NCI-H345 treated with DMSO at 0.1 percent for 48 hours (cell line): ENCODE data around the gene C16orf54.
"Not testable (repeated sequence)": the region's sequence is repeated elsewhere in the genome, so short reads cannot be mapped to it uniquely, and the experiment has no call there.

ENCODE experiments used
- DNase-seq: peaks from one replicate; lab custom pipeline; 2025; ENCODE audit not compliant: unreplicated experiment; lab: John Stamatoyannopoulos, UW

The C16orf54 gene

DNA sequence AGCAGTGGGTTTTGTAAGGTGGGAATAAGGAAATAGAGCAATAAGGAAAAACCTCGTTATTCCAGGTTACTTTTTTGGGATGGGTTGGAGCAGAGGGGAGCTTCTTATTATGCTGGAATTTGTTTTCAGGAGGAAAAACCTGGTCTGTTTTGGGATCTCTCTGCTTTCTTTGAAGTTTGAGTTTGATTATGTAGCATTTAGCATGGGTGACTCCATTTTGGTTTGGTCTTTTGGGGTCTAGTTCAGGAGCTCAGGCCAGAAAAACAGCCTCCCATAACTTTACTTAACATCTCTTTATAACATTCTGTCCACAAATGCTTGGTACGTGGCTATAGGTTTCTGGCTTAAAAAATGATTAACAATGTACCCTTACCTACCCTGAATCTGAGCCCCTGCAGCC, 23.7 kb upstream of the C16orf54 start:
- DNase-seq, result no peak

GRCh38 chr16:29767062-29767461, 21.3 kb upstream of the C16orf54 start:
- no peak for DNase-seq

DNA sequence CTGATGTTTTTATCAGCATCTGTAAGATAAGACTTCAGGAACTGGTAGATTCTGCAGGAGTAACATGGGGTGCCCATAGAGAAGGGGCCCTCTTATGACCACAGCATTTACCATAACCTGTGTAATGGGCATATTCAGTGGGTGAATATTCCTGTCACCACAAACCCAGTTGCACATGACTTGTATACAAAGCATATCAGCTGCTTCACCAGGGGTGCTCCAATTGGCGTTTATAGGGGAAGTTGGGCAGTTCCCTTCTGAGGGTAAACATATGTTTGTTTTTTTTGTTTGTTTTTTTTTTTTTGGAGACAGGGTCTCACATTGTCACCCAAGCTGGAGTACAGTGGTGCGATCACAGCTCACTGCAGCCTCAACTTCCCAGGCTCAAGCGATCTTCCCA, 20.8 kb upstream of the C16orf54 start:
- DNase-seq, result no peak

DNA sequence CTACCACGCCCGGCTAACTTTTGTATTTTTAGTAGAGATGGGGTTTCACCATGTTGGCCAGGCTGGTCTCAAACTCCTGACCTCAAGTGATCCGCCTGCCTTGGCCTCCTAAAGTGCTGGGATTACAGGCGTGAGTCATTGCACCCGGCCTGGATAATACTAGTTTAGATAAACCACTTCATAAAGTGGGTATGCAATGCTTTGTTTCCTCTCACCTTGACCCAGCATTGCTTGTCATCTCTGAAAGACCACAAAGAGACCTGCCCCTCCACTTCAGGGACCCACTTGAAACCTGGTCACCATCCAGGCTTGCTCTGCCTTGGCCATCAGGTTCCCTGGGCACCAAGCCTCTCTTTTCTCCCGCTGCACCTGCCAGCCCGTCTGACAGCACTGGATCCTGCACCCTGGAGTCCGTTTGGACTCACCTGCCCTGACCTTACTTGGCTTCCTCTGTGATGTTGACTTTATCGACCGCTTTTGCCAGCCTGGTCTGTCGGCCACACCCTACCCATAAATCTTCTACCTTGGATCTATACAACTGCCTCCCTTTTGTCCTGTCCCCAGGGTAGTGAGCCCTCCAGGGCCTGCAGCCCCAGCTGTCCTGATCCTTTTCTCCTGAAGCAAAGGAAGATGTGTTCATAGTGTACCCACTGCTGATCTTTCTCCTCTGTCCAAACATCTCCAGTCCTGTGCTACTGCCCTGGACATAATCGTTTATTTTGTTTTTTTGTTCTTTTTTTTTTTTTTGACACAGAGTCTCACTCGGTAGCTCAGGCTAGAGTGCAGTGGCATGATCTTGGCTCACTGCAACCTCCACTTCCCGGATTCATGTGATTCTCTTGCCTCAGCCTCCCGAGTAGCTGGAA, 19.6 kb upstream of the C16orf54 start:
- peak; percentile 93 for DNase-seq

GRCh38 chr16:29763326-29763725, 17.5 kb upstream of the C16orf54 start:
- DNase-seq, result no peak

- no peak for DNase-seq
Observed at GRCh38 chr16:29761882-29762281, 16.1 kb upstream of the C16orf54 start.

- not testable (repeated sequence) for DNase-seq
Observed at GRCh38 chr16:29761280-29761651, 15.5 kb upstream of the C16orf54 start.

DNA sequence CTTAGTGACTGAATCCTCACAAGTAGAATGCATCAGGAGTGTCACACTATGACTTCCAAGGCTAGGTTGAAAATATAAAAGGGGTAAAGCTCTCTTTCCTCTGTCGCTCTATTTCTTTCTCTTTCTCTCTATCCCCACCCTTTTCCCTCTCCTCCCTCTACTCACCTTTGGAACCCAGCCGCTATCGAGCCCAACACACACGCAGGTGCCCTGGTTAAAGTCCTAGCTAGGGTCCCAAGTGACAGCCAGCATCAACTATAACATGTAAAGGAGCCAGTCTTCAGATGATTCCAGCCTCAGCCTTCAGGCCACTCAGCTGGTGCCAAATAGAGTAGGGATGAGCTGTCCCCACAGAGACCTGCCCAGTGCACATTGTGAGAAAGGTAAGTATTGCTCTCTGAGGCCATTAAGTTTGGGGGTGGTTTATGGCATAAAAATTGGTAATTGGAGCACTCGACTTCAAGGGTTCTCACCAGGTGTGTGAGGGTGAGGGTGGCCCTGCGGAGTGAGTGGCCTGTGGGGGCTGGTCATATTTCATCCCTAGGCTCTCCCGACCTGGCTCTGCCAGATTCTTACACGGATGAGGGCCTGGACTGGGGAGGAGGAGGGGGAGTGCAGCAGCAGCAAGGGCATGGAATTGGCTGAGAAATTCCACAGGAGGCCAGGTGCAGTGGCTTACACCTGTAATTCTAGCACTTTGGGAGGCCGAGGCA, 14.9 kb upstream of the C16orf54 start:
- peak; percentile 18 for DNase-seq

DNA sequence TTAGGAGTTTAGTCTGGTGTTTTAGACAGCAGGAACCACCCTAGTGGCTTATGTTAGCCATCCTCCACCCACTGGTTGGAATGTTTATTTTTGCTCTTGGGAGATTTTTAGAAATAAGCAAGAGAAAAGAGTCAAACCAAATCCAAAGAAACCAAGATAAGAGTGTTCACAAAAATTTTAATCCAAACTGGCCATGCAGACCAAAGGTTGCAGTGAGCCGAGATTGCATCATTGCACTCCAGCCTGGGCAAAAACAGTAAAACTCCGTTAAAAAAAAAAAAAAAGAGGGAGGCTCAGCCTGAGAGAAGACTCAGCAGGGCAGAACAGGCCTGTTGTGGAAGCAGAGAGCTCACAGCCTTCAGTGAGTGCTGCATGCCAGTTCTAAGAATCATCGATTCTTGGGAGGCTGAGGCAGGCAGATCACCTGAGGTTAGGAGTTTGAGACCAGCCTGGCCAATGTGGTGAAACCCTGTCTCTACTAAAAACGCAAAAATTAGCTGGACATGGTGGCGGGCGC, 12.2 kb upstream of the C16orf54 start:
- no peak for DNase-seq

DNA sequence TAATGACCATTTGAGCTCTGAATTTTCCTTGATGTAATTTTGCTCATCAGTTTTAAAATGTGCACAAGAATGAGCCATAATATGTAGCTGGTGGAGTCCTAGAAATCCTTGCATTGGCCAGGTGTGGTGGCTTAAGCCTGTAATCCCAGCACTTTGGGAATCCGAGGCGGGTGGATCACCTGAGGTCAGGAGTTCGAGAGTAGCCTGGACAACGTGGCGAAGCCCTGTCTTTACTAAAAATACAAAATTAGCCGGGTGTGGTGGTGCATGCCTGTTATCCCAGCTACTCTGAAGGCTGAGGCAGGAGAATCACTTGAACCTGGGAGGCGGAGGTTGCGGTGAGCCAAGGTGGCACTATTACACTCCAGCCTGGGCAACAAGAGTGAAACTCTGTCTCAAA, 11.3 kb upstream of the C16orf54 start:
- not testable (repeated sequence) for DNase-seq

DNA sequence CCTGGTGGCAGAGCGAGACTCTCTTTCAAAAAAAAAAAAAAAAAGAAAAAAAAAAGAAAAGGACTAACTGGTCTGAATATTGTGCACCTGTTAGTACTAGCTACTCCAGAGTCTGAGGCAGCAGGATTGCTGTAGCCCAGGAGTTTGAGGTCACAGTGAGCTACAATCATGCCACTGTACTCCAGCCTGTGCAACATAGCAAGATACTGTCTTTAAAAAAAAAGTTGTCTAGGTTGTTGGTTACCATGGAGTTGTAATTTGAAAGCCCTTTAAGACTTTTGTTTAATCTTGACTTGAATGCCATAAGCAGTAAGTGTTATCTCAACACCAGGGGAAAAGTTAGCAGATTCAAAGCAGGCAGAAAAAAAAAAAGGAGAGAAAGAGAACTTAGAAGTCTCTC, 10.9 kb upstream of the C16orf54 start:
- DNase-seq, result no peak

DNA sequence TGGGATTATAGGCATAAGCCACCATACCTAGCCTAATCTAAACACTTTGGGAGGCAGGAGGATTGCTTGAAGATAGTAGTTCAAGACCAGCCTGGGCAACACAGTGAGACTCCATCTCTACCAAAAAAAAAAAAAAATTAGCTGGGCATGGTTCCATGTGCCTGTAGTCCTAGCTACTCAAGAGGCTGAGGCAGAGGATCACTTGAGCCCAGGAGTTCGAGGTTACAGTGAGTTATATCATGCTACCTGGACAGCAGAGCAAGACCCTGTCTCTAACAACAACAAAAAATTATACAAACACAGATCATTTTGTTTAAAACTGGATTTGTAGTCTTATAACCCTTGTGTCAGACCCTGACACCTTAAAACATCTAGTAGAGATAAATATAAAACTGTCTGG, 7.7 kb upstream of the C16orf54 start:
- DNase-seq, result no peak

GRCh38 chr16:29748760-29749149, 3.0 kb upstream of the C16orf54 start:
- not testable (repeated sequence) for DNase-seq

- DNase-seq, result no peak
Observed at GRCh38 chr16:29747947-29748759, 2.4 kb upstream of the C16orf54 start.

GRCh38 chr16:29746518-29746917, 728 bp upstream of the C16orf54 start:
- DNase-seq, result not testable (repeated sequence)

- DNase-seq, result no peak
Observed at GRCh38 chr16:29745121-29745852, 503 bp downstream of the C16orf54 start.

DNA sequence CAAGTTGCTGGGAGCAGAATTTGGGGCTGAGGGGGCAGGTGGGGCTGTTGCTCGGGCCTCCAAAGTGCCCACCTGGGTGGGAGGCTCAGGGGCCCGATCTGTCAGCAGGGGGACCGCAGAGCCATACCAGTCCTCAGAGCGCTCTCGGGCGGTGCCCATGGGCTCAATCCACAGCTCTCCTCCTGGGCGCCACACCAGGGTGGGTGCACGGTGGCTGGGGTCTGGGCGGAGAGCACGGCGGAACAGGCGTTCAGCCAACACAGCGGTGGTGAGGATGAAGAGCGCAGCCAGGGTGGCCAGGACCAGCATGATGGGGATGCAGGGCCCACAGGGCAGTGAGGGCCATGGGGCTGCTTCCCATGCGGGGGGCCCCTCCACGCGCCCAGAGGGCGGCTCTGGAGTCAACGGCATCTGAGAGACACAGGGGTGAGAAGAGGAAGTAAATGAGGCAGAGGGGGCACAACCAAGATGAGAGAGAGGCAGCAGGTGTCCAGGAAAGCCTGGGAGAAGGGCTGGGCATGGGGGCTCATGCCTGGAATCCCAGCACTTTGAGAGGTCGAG, 1.2 kb downstream of the C16orf54 start:
- DNase-seq, result no peak

- no peak for DNase-seq
Observed at GRCh38 chr16:29743827-29744531, 1.8 kb downstream of the C16orf54 start.

DNA sequence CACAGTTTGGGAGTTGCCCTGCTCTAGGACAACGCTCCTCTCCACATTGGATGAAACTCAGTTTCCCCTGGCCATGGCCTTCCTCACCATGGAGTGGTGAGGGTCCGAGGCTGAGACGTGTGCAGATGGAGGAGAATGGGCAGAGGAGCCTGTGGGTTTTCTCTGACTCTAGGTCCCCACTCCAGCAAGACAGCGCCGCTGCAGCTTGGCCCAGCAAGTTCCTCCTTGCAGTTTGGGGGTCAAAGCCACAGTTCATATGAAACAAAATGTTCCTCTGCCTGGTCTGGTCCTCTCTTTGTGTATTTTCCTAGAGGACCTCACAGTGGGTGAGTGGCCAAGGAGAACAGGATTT, 2.3 kb downstream of the C16orf54 start:
- no peak for DNase-seq
